ENCODE measurements around the gene KIAA0930. TPM values are rescaled to one million over a fixed set of nuclear protein-coding genes. Genes with fewer than 3 reads are reported as not detected.

The KIAA0930 gene
- total RNA-seq, 1 donor from 2014 or later, result 60.2 TPM

GRCh38 chr22:45224988-45225731 is 15.5 kb downstream of the KIAA0930 start:
- Mint-ChIP-seq H3K4me1 (peaks cover 52% of the 10 kb centered on the region), H3K27me3 (ENCODE audit: low read depth) (no peaks in the 10 kb centered on the region), H3K9me3 (no peaks in the 10 kb centered on the region), H3K27ac (ENCODE audit: unreplicated experiment) (peak overlapping the region; percentile 78), H3K4me3 (no peak overlapping the region), H3K36me3 (ENCODE audit: low read depth) (no peaks in the 10 kb centered on the region)
- TF ChIP-seq CTCF (conservative IDR thresholded peaks at IDR 0.05), result no peak
- peak; percentile 36 for DNase-seq (ENCODE audit: low read depth, low spot score)

- peaks cover 52% of the 10 kb centered on the region for H3K4me1 Mint-ChIP-seq
- no peaks in the 10 kb centered on the region for H3K27me3 Mint-ChIP-seq (ENCODE audit: low read depth)
- no peaks in the 10 kb centered on the region for H3K36me3 Mint-ChIP-seq (ENCODE audit: low read depth)
- no peak for DNase-seq (ENCODE audit: low read depth, low spot score)
- H3K4me3 Mint-ChIP-seq, result no peak overlapping the region
- peak overlapping the region; percentile 98 for H3K27ac Mint-ChIP-seq (ENCODE audit: unreplicated experiment)
- no peaks in the 10 kb centered on the region for H3K9me3 Mint-ChIP-seq
- no peak for TF ChIP-seq CTCF (conservative IDR thresholded peaks at IDR 0.05)
Observed at GRCh38 chr22:45224331-45224730, 16.4 kb downstream of the KIAA0930 start.

GRCh38 chr22:45223304-45224117 is 17.2 kb downstream of the KIAA0930 start:
- TF ChIP-seq CTCF (conservative IDR thresholded peaks at IDR 0.05), result no peak
- no peak for DNase-seq (ENCODE audit: low read depth, low spot score)
- no peaks in the 10 kb centered on the region for H3K9me3 Mint-ChIP-seq
- H3K4me1 Mint-ChIP-seq, result peaks cover 61% of the 10 kb centered on the region
- H3K36me3 Mint-ChIP-seq (ENCODE audit: low read depth), result no peaks in the 10 kb centered on the region
- no peak overlapping the region for H3K4me3 Mint-ChIP-seq
- no peaks in the 10 kb centered on the region for H3K27me3 Mint-ChIP-seq (ENCODE audit: low read depth)
- H3K27ac Mint-ChIP-seq (ENCODE audit: unreplicated experiment), result no peak overlapping the region

DNA sequence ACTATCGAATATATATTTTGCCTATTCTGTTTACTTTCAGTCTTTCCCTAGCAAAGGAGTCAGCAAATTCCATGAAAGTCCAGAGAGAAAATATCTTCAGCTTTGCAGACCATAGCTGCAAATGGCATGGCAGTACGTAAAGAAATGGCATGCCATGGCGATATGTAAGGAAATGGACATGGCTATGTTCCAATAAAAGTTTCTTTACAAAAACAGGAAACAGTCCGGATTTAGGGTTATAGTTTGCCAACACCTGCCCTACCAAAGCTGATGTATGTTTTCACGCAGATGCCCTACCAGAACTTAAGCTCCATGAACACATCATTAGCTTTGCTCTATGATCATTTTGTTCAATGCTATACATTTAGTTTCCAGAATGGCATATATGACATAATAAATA is 19.5 kb downstream of the KIAA0930 start:
- no peaks in the 10 kb centered on the region for H3K9me3 Mint-ChIP-seq
- H3K27ac Mint-ChIP-seq (ENCODE audit: unreplicated experiment), result peak overlapping the region; percentile 66
- H3K4me3 Mint-ChIP-seq, result no peak overlapping the region
- no peak for TF ChIP-seq CTCF (conservative IDR thresholded peaks at IDR 0.05)
- H3K27me3 Mint-ChIP-seq (ENCODE audit: low read depth), result no peaks in the 10 kb centered on the region
- DNase-seq (ENCODE audit: low read depth, low spot score), result no peak
- peaks cover 59% of the 10 kb centered on the region for H3K4me1 Mint-ChIP-seq
- no peaks in the 10 kb centered on the region for H3K36me3 Mint-ChIP-seq (ENCODE audit: low read depth)

DNA sequence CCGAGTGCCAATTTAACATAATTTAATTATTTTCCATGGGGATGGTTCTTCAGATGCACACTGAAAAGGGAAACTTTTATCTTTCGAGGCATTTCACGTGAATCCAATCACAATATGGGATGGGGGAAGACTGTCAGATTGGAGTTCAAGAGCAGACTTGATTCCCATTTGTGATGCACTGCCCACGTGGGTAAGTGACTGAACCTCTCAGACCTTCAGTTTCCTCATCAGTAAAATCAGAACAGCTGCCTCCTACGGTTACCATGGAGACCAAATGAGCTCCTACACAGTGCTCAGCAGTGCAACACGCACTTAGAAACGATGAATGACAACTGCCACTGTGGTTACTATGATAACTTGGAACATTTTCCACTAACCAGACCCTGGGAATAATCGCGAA is 21.7 kb downstream of the KIAA0930 start:
- no peaks in the 10 kb centered on the region for H3K9me3 Mint-ChIP-seq

More for the DNA sequence above, 21.7 kb downstream of the KIAA0930 start:
- DNase-seq (ENCODE audit: low read depth, low spot score), result no peak
- Mint-ChIP-seq H3K36me3 (ENCODE audit: low read depth) (no peaks in the 10 kb centered on the region), H3K27me3 (ENCODE audit: low read depth) (no peaks in the 10 kb centered on the region), H3K4me3 (no peak overlapping the region), H3K27ac (ENCODE audit: unreplicated experiment) (no peak overlapping the region), H3K4me1 (peaks cover 54% of the 10 kb centered on the region)
- TF ChIP-seq CTCF (conservative IDR thresholded peaks at IDR 0.05), result no peak

Data from neural crest cell (in vitro differentiated cells).